ENCODE data around the gene ACAP3. TPM values are rescaled to one million over a fixed set of nuclear protein-coding genes. Genes with fewer than 3 reads are reported as not detected.

Gene ACAP3
- total RNA-seq, 3 donors from 2014 or later: 42.1 to 76.9 (median 44.8) TPM

- Histone ChIP-seq H3K4me1 (ENCODE audit: low read depth) (peaks cover 17% of the 10 kb centered on the region), H3K36me3 (ENCODE audit: low read depth) (no peaks in the 10 kb centered on the region), H3K4me3 (no peak overlapping the region), H3K9me3 (no peaks in the 10 kb centered on the region)
- intact Hi-C loops (cut with DNase I, micrococcal nuclease): no loop called here
- DNase-seq (no peak), ATAC-seq (no peak)
- TF ChIP-seq CTCF (IDR thresholded peaks at IDR 0.05): no peak
These were observed 34.4 kb upstream of the ACAP3 start for GRCh38 chr1:1342061-1342562.

GRCh38 chr1:1341549-1342021 is 33.9 kb upstream of the ACAP3 start:
- DNase-seq: no peak
- intact Hi-C loops (cut with DNase I, micrococcal nuclease): no loop called here
- no peak for TF ChIP-seq CTCF (IDR thresholded peaks at IDR 0.05)
- no peak for ATAC-seq
- Histone ChIP-seq H3K36me3 (ENCODE audit: low read depth) (no peaks in the 10 kb centered on the region), H3K4me1 (ENCODE audit: low read depth) (peaks cover 12% of the 10 kb centered on the region), H3K4me3 (no peak overlapping the region), H3K9me3 (no peaks in the 10 kb centered on the region)

- no peak overlapping the region for H3K4me3 ChIP-seq
- no peak for DNase-seq
- ATAC-seq: no peak
- intact Hi-C loops (cut with DNase I, micrococcal nuclease): no loop called here
- TF ChIP-seq CTCF (IDR thresholded peaks at IDR 0.05): no peak
- no peaks in the 10 kb centered on the region for H3K36me3 ChIP-seq (ENCODE audit: low read depth)
- H3K4me1 ChIP-seq (ENCODE audit: low read depth): peaks cover 7% of the 10 kb centered on the region
- no peaks in the 10 kb centered on the region for H3K9me3 ChIP-seq
These were observed 33.2 kb upstream of the ACAP3 start for GRCh38 chr1:1340791-1341548.

GRCh38 chr1:1340185-1340584 is 32.5 kb upstream of the ACAP3 start:
- H3K4me1 ChIP-seq (ENCODE audit: low read depth): peaks cover under 1% of the 10 kb centered on the region
- no peak overlapping the region for H3K4me3 ChIP-seq
- no peak for DNase-seq
- intact Hi-C loops (cut with DNase I, micrococcal nuclease): no loop called here
- no peaks in the 10 kb centered on the region for H3K36me3 ChIP-seq (ENCODE audit: low read depth)
- no peak for ATAC-seq
- no peaks in the 10 kb centered on the region for H3K9me3 ChIP-seq
- no peak for TF ChIP-seq CTCF (IDR thresholded peaks at IDR 0.05)

GRCh38 chr1:1338278-1338677 is 30.5 kb upstream of the ACAP3 start:
- ATAC-seq: no peak
- H3K4me3 ChIP-seq: no peak overlapping the region
- H3K4me1 ChIP-seq (ENCODE audit: low read depth): peaks cover 2% of the 10 kb centered on the region
- no peaks in the 10 kb centered on the region for H3K9me3 ChIP-seq
- DNase-seq: no peak
- intact Hi-C loops (cut with DNase I, micrococcal nuclease): no loop called here
- TF ChIP-seq CTCF (IDR thresholded peaks at IDR 0.05): no peak
- no peaks in the 10 kb centered on the region for H3K36me3 ChIP-seq (ENCODE audit: low read depth)

All from mucosa of descending colon (tissue), 3 donors.